GM23248 (cell line): ENCODE measurements around the gene SLC25A18.
"Not testable (repeated sequence)": the region's sequence is repeated elsewhere in the genome, so short reads cannot be mapped to it uniquely, and the experiment has no call there.

Experiments
- EZH2 ChIP-seq: fragments of 200-600 bp; sonication (generic); IDR thresholded peaks from 2 replicates; pipeline ENCODE4 v1.6.1; 2018; ENCODE audit warnings: antibody characterized with exemption, mild to moderate bottlenecking; ENCODE audit not compliant: insufficient read depth, poor library complexity, severe bottlenecking
- EZH2phosphoT487 ChIP-seq: fragments of 200-600 bp; sonication (generic); IDR thresholded peaks from 2 replicates; pipeline ENCODE4 v1.6.1; 2018; ENCODE audit warnings: antibody characterized with exemption, moderate library complexity, mild to moderate bottlenecking, low read depth; ENCODE audit not compliant: insufficient read depth

DNA sequence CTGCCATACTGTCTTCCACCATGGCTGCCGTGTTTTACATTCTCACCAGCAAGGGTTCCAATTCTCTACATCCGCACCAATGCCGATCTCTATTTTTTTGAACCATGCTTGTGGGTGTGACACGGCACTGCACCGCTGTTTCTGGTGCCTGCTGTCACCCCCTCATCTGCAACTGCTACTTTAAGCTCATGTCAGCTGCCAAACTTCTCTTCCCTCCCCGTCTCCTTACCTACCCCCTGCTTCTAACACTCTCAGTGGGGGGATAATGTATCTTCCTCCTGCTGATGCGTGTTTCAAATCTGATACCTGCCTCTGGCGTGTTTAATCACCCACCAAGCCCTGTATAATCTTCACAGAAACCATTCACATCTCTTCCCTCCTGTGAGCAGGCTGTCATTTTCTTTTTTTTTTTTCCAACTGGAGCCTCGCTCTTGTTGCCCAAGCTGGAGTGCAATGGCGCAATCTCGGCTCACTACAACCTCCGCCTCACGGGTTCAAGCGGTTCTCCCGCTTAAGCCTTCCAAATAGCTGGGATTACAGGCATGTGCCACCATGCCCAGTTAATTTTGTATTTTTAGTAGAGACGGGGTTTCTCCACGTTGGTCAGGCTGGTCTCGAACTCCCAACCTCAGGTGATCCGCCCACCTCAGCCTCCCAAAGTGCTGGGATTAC, 2.9 kb downstream of the SLC25A18 start:
- not testable (repeated sequence) for TF ChIP-seq EZH2phosphoT487, EZH2
